Bronchial epithelial cell (primary cell): ENCODE measurements around the gene MAG. TPM values are rescaled to one million over a fixed set of nuclear protein-coding genes. Genes with fewer than 3 reads are reported as not detected.

Experiments
- DNase-seq: peaks from one replicate; pipeline ENCODE4 v3.0.0-alpha.2; 2010; ENCODE audit warnings: low read depth
- FAIRE-seq: peaks from 2 replicates; lab custom pipeline; 2011; peaks lifted over from hg19 to GRCh38; lab: Jason Lieb, UNC
- H3K27me3 ChIP-seq: 2 replicates; pipeline ENCODE4 v1.5.1; 2011; ENCODE audit warnings: low read length; ENCODE audit not compliant: control insufficient read depth, insufficient read depth
- H3K36me3 ChIP-seq: 2 replicates; pipeline ENCODE4 v1.5.1; 2011; ENCODE audit warnings: low read length; ENCODE audit not compliant: control insufficient read depth, insufficient read depth
- H3K4me3 ChIP-seq: 2 replicates; pipeline ENCODE4 v1.5.1; 2011; ENCODE audit warnings: mild to moderate bottlenecking, low read depth, low read length, control low read depth
- CTCF ChIP-seq: IDR thresholded peaks from 2 replicates; pipeline ENCODE4 v1.5.1; 2011; ENCODE audit warnings: mild to moderate bottlenecking, moderate library complexity, low read length, control low read depth, inconsistent platforms; ENCODE audit not compliant: insufficient read depth, severe bottlenecking
- total RNA-seq: library from RNA; depleted of rRNA; stranded (reverse); fragments of >200 nt; gene quantifications from 2 replicates; pipeline ENCODE4 v1.2.1, GENCODE V29; 2014

The MAG gene
- total RNA-seq, 1 donor from 2014 or later: not detected

- Histone ChIP-seq H3K36me3 (no peaks in the 10 kb centered on the region), H3K4me3 (no peak overlapping the region), H3K27me3 (no peaks in the 10 kb centered on the region)
- DNase-seq: no peak
- no peak for TF ChIP-seq CTCF
- peak; percentile 52 for FAIRE-seq
Measured at GRCh38 chr19:35304036-35304435, 12.1 kb downstream of the MAG start.

GRCh38 chr19:35305181-35305580 lies 13.2 kb downstream of the MAG start:
- TF ChIP-seq CTCF: no peak
- Histone ChIP-seq H3K36me3 (no peaks in the 10 kb centered on the region), H3K4me3 (no peak overlapping the region), H3K27me3 (no peaks in the 10 kb centered on the region)
- DNase-seq (no peak), FAIRE-seq (no peak)

- H3K36me3 ChIP-seq: no peaks in the 10 kb centered on the region
- no peak overlapping the region for H3K4me3 ChIP-seq
- H3K27me3 ChIP-seq: no peaks in the 10 kb centered on the region
- DNase-seq (peak; percentile 12), FAIRE-seq (no peak)
- peak; percentile 18 for TF ChIP-seq CTCF
Measured at GRCh38 chr19:35306473-35307246, 14.7 kb downstream of the MAG start.

GRCh38 chr19:35307931-35308330 lies 16.0 kb downstream of the MAG start:
- DNase-seq: no peak
- no peak for FAIRE-seq
- H3K4me3 ChIP-seq: no peak overlapping the region
- H3K27me3 ChIP-seq: no peaks in the 10 kb centered on the region
- no peaks in the 10 kb centered on the region for H3K36me3 ChIP-seq
- TF ChIP-seq CTCF: no peak

- no peaks in the 10 kb centered on the region for H3K27me3 ChIP-seq
- no peak for FAIRE-seq
- no peak overlapping the region for H3K4me3 ChIP-seq
- TF ChIP-seq CTCF: no peak
- no peak for DNase-seq
- no peaks in the 10 kb centered on the region for H3K36me3 ChIP-seq
Measured at GRCh38 chr19:35308910-35309309, 16.9 kb downstream of the MAG start.
